Measurements from ENCODE around the gene SPAG16. TPM values are rescaled to one million over a fixed set of nuclear protein-coding genes. Genes with fewer than 3 reads are reported as not detected.

The SPAG16 gene
- polyA plus RNA-seq, 1 of the 3 experiments (the other 2 are of a cell fraction): 29.5 TPM

- H3K4me3 ChIP-seq (ENCODE audit: low read depth in 2 of 2, low read length in 1 of 2): no peak overlapping the region
- no peaks in the 10 kb centered on the region for H3K9me3 ChIP-seq
- H3K4me1 ChIP-seq (ENCODE audit: control insufficient read depth in 1 of 2, insufficient read depth in 2 of 2, low read depth in 1 of 2, low read length in 1 of 2): no peaks in the 10 kb centered on the region; a peak in 1 of 4 replicates
- TF ChIP-seq GATA2 (CRISPR knock-in tag; IDR thresholded peaks at IDR 0.05) (no peak), NRF1 (IDR thresholded peaks at IDR 0.05; ENCODE audit: low read depth, low read length) (no peak), JUND (IDR thresholded peaks at IDR 0.05) (no peak), ELF1 (IDR thresholded peaks at IDR 0.05) (no peak), TEAD4 (IDR thresholded peaks at IDR 0.05; ENCODE audit: borderline replicate concordance, insufficient read depth) (no peak), RCOR1 (IDR thresholded peaks at IDR 0.05; ENCODE audit: low read length) (no peak), EZH2phosphoT487 (IDR thresholded peaks at IDR 0.05; ENCODE audit: borderline replicate concordance, low read depth) (no peak), RFX5 (IDR thresholded peaks at IDR 0.05; ENCODE audit: low read length) (no peak), NFIC (IDR thresholded peaks at IDR 0.05; ENCODE audit: borderline replicate concordance) (no peak), IRF3 (IDR thresholded peaks at IDR 0.05; ENCODE audit: low read depth, low read length) (no peak)
- TF ChIP-seq, protein P1, sequence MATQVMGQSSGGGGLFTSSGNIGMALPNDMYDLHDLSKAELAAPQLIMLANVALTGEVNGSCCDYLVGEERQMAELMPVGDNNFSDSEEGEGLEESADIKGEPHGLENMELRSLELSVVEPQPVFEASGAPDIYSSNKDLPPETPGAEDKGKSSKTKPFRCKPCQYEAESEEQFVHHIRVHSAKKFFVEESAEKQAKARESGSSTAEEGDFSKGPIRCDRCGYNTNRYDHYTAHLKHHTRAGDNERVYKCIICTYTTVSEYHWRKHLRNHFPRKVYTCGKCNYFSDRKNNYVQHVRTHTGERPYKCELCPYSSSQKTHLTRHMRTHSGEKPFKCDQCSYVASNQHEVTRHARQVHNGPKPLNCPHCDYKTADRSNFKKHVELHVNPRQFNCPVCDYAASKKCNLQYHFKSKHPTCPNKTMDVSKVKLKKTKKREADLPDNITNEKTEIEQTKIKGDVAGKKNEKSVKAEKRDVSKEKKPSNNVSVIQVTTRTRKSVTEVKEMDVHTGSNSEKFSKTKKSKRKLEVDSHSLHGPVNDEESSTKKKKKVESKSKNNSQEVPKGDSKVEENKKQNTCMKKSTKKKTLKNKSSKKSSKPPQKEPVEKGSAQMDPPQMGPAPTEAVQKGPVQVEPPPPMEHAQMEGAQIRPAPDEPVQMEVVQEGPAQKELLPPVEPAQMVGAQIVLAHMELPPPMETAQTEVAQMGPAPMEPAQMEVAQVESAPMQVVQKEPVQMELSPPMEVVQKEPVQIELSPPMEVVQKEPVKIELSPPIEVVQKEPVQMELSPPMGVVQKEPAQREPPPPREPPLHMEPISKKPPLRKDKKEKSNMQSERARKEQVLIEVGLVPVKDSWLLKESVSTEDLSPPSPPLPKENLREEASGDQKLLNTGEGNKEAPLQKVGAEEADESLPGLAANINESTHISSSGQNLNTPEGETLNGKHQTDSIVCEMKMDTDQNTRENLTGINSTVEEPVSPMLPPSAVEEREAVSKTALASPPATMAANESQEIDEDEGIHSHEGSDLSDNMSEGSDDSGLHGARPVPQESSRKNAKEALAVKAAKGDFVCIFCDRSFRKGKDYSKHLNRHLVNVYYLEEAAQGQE (IDR thresholded peaks at IDR 0.05; ENCODE audit: low read depth, low read length): no peak
- TF ChIP-seq, protein P2, sequence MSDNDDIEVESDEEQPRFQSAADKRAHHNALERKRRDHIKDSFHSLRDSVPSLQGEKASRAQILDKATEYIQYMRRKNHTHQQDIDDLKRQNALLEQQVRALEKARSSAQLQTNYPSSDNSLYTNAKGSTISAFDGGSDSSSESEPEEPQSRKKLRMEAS (IDR thresholded peaks at IDR 0.05; ENCODE audit: low read depth): no peak
- ChIA-PET CTCF (no interaction called here), POLR2A (no interaction called here)
- DNase-seq: no peak
- no peaks in the 10 kb centered on the region for H3K79me2 ChIP-seq (ENCODE audit: insufficient read depth)
- H2AFZ ChIP-seq (ENCODE audit: low read depth): no peak overlapping the region
- no peaks in the 10 kb centered on the region for H3K27me3 ChIP-seq (ENCODE audit: insufficient read depth)
- no peak overlapping the region for H3K4me2 ChIP-seq
- no peak overlapping the region for H3K27ac ChIP-seq (ENCODE audit: low read depth in 2 of 2, low read length in 1 of 2)
- no peaks in the 10 kb centered on the region for H3K36me3 ChIP-seq (replicated peaks in 1 of 2; ENCODE audit: control insufficient read depth in 1 of 2, insufficient read depth in 2 of 2, low read length in 1 of 2)
- H3K9me2 ChIP-seq: no peaks in the 10 kb centered on the region
- H4K20me1 ChIP-seq (ENCODE audit: insufficient read depth): no peaks in the 10 kb centered on the region
- H3K9ac ChIP-seq: no peak overlapping the region
- no peaks in the 10 kb centered on the region for H3F3A ChIP-seq (replicated peaks; ENCODE audit: insufficient read depth)
Measured at GRCh38 chr2:214246417-214246816, 962.2 kb downstream of the SPAG16 start.

GRCh38 chr2:214247531-214247930 lies 963.3 kb downstream of the SPAG16 start:
- H3K9ac ChIP-seq: no peak overlapping the region
- H3K9me2 ChIP-seq: no peaks in the 10 kb centered on the region
- H2AFZ ChIP-seq (ENCODE audit: low read depth): no peak overlapping the region
- H3K4me3 ChIP-seq (ENCODE audit: low read depth in 2 of 2, low read length in 1 of 2): no peak overlapping the region
- no peak overlapping the region for H3K27ac ChIP-seq (ENCODE audit: low read depth in 2 of 2, low read length in 1 of 2)
- H3K36me3 ChIP-seq (replicated peaks in 1 of 2; ENCODE audit: control insufficient read depth in 1 of 2, insufficient read depth in 2 of 2, low read length in 1 of 2): no peaks in the 10 kb centered on the region
- DNase-seq: no peak
- no peak overlapping the region for H3K4me2 ChIP-seq
- WGBS (ENCODE audit: low lambda C conversion rate): 53% methylated on average over 3 of the region's 3 CpGs
- ChIA-PET POLR2A (no interaction called here), CTCF (no interaction called here)
- H3K27me3 ChIP-seq (ENCODE audit: insufficient read depth): no peaks in the 10 kb centered on the region
- H3K9me3 ChIP-seq: no peaks in the 10 kb centered on the region
- TF ChIP-seq ELF1 (IDR thresholded peaks at IDR 0.05) (no peak), FOSL2 (IDR thresholded peaks at IDR 0.05; ENCODE audit: borderline replicate concordance, low read depth) (no peak), NRF1 (IDR thresholded peaks at IDR 0.05; ENCODE audit: low read depth, low read length) (no peak)
- TF ChIP-seq, protein P2 (IDR thresholded peaks at IDR 0.05; ENCODE audit: low read depth): no peak
- TF ChIP-seq, protein P3, sequence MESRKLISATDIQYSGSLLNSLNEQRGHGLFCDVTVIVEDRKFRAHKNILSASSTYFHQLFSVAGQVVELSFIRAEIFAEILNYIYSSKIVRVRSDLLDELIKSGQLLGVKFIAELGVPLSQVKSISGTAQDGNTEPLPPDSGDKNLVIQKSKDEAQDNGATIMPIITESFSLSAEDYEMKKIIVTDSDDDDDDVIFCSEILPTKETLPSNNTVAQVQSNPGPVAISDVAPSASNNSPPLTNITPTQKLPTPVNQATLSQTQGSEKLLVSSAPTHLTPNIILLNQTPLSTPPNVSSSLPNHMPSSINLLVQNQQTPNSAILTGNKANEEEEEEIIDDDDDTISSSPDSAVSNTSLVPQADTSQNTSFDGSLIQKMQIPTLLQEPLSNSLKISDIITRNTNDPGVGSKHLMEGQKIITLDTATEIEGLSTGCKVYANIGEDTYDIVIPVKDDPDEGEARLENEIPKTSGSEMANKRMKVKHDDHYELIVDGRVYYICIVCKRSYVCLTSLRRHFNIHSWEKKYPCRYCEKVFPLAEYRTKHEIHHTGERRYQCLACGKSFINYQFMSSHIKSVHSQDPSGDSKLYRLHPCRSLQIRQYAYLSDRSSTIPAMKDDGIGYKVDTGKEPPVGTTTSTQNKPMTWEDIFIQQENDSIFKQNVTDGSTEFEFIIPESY (IDR thresholded peaks at IDR 0.05; ENCODE audit: borderline replicate concordance, low read depth): no peak
- TF ChIP-seq, protein P4, sequence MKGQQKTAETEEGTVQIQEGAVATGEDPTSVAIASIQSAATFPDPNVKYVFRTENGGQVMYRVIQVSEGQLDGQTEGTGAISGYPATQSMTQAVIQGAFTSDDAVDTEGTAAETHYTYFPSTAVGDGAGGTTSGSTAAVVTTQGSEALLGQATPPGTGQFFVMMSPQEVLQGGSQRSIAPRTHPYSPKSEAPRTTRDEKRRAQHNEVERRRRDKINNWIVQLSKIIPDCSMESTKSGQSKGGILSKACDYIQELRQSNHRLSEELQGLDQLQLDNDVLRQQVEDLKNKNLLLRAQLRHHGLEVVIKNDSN (IDR thresholded peaks at IDR 0.05; ENCODE audit: borderline replicate concordance, low read depth): no peak
- no peaks in the 10 kb centered on the region for H3F3A ChIP-seq (replicated peaks; ENCODE audit: insufficient read depth)
- no peaks in the 10 kb centered on the region; a peak in 1 of 4 replicates for H3K4me1 ChIP-seq (ENCODE audit: control insufficient read depth in 1 of 2, insufficient read depth in 2 of 2, low read depth in 1 of 2, low read length in 1 of 2)
- no peaks in the 10 kb centered on the region for H3K79me2 ChIP-seq (ENCODE audit: insufficient read depth)
- H4K20me1 ChIP-seq (ENCODE audit: insufficient read depth): no peaks in the 10 kb centered on the region
